ENCODE measurements around the gene SNAPC4.

The SNAPC4 gene

DNA sequence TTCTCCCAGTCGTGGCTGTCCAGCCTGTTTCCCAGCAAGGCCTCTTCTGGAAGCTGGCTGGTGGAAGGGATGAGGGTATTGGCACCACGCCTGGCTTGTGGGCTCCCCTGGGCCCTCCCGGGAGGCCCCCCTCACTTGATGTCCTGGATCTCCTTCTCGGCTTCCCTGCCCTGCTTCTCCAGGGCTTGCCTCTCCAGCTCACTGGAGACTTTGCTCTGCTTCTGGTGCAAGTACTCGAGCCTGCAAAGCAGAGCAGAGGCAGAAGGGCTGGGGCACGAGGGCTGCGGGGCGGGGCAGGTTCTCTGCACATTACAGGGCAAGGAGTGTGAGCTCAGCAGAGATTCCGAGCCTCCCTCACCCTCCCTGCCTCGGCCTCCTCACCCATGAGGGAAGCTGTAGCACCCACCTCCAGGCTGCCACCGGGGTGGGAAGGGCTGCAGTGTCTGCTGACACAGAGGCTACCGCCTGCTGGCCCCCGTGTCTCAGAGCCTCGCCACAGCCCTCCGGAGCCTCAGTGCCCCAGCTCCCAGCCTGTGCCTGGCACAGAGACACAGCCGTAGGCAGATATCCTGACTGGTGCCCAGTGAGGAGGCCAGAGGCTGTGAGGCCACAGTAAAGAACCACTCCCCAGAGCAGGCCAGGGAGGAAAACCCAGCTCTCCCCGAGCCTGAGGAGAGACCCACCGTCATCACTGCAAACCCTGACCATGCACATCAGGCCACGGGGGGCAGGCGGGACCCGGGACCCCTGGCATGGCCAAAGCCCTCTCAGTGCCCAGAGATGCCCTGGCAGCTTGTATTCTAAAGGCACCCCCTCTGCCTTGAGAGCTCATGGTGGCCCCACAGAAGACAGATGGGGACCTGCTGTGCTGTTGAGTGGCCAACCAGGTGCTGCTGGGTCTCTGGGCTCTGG is 7.2 kb downstream of the SNAPC4 start:
- DNase-seq, result no peak

DNA sequence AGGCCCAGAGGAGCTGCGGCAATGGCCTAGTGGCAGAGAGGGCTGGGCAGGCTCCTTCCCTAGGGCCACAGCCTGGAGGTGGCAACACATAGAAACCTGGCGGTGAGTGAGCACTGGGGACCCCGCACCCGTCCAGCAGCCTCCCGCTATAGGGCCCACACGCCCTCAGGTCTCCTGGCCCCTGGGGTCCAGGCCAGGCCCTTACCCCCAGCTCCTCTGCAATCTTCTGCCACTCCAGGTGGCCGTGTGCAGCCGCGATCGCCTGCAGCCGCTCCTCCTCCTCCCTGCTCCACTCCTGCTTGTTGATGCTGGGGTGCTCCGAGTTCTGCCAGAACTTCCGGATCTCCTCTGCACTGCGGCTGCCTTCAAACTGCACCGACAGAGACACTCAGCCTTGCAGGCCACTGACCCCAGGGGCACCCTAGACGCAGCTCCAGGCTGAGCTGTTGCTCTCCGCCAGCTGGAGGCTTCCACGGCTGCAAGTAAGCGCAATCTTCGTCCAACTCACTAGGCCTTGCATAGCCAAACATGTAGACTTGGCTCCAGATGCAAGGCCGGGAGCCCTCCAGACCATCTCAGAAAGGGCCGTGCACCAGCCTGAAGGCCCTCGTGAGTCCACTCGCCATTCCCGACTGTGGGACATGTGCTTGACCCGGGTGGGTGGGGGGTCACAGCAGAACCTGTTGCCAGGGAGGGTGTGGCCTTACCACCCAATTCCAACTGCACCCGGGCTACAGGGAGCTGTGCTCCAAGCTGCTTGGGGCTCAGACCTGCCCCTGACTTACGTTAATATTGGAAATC is 8.0 kb downstream of the SNAPC4 start:
- no peak for DNase-seq

DNA sequence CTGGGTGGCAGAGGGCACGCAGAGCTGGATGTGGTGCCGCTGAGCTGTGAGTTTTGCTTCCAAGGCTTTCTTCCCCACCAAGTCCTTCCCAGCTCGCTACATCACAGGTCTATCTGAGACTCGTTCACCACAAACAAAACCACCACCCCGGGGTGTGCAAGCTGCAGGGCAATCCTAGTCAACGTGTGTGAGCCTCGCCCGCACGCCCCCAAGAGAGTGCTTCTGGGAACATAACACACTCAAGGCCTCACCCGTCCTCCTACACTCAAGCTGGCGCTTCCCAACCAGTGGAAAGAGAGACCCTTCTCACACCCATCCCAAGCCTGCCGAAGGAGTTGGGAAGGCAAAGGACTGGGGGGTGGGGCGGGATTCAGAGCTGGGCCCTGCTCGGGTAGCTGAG is 10.6 kb downstream of the SNAPC4 start:
- DNase-seq, result no peak

DNA sequence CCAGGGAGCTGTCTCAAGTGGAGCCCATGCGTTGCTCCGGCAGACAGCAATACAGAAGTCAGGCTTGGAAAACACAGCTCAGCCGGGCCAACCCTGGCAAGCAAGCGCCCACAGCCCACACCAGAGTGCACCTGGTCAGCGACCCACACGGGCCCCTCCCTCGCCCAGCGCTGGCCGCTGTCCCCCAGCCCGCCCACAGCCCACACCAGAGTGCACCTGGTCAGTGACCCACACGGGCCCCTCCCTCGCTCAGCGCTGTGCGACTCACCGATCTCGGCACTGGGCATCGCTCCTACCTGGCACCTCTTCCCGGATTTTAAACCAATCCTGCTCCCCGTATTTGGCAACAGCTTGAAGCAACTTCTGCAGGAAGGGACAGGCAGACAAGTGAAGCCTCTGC is 12.8 kb downstream of the SNAPC4 start:
- DNase-seq, result no peak

DNA sequence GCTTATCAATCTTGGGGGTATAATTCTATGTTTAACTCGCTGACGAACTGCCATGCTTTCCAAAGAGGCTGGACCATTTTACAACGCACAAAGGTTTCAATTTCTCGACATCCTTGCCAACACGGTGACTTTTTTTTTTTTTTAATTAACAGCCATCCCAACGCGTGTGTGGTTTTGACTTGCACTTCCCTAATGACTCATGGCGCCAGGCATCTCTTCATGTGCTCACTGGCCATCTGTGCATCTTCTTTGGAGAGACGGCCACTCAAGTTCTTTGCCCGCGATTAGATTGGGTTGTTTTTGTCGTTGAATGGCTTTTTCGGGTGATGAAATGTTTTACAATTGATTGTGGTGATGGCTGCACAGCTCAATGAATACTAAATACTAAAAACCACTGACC is 14.0 kb downstream of the SNAPC4 start:
- no peak for DNase-seq

DNA sequence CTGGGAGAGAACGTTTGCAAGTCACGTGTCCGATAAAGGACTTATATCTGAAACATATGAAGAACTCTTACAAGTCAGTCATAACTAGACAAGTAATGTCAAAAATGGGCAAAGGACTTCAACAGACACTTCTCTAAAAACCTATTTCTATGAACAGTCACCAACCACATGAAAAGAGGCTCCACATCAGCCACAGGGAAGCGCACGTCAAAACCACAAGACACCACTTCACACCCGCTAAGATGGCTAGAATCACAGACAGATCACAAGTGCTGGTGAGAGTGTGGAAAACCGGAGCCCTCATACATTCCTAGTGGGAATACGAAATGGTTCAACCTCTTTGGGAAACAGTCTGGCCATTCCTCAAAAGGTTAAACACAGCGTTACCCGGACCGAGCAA is 15.0 kb downstream of the SNAPC4 start:
- DNase-seq, result no peak

DNA sequence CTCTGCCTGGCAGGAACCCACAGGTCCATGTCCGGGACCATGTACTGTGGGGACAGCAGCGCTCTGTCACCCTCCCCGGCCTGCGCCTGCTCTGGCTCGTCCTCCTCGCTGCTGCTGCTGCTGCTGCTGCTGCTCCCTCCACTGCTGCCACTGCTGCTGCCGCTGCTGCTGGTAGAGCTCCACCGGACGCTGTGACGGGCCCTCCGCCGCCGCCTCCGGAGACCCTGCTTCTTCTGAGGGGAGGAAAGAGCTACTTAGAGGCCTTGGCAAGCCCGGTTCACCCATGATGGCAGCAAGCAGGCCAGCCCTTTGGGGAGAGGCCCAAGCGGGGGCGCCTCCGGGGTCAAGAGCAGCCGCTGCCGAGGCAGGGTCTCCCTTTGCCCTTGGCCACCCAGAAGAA is 16.5 kb downstream of the SNAPC4 start:
- no peak for DNase-seq

DNA sequence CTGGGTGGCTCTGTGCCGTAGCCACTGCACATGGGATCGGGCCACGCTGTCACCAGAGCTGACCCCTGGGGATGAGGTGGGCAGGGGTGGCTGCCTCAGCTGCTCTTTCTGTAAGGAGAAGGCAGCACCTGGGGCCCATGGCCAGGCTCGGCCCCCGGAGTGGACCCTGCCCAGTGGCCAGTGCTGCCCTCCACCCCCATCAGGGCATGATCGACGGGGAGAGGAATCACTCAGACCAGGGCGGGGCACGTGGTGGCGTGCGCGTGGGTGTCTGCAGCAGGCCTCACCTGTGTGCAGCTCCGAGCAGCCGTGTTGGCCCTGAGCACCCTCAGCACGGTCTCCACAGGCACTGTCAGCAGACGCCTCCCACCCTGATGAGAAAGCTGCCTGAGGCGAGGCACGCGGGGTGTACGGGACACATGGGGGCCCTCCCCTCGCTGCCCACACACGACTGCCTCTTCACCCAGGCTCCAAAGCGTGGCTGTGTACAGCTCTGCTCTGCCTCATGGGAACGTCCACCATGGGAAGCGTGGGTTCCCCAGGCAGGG is 17.9 kb downstream of the SNAPC4 start:
- DNase-seq, result no peak

DNA sequence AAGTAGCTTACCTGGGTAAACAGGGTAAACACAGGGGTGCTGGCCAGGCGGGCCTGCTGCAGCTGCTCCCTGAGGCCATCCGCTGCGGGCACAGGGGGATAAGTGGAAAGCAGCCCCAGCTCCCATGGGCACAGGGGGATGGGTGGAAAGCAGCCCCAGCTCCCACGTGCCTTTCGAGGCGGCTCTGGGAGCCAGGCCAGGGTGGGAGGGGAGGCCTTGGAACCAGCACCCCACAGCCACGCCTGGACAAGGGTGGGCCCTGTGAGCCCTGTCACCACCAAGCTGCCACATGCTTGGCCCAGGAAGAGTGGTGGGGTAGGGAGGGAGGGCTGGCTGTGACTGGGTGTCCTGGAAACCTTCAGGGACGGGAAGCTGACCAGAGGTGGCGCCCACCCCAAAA is 18.7 kb downstream of the SNAPC4 start:
- no peak for DNase-seq

DNA sequence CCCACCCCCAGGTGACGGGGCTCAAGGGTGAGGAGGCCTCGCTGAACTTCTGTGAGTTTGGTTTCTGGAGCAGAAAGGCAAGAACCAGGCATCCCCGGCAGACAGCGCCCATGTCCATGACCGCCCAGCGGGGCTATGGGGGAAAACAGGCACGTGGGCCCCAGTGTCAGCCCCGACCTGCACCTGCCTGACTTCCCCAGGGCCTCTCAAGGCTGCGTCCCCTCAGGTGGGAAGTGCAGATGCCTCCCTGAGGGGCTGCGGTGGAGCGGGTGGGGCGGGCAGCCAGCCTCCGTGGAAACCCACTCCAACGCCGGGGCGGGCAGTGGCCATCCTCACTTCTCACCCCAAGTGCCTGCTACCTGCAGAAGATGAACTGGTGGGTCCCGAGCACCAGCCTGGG is 19.6 kb downstream of the SNAPC4 start:
- DNase-seq, result no peak

DNA sequence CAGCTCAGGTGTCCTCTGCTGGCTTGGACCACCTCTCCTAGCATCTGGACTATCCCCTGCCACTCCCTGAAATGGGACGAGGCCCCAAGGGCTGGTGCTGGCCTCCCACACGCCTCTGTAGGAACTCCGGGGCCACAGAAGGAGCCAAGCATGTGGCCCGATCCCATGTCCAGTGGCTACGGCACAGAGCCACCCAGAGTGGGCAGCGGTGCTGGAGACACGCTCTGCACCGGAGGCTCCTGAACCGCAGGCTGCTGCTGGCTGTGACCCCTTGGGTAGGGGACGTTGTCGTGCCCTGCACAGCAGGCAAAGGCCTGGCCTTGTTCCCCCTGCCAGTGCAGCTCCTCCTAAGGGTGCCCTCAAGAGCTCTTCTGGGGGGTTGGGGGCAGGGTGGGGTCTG is 20.1 kb downstream of the SNAPC4 start:
- no peak for DNase-seq

DNA sequence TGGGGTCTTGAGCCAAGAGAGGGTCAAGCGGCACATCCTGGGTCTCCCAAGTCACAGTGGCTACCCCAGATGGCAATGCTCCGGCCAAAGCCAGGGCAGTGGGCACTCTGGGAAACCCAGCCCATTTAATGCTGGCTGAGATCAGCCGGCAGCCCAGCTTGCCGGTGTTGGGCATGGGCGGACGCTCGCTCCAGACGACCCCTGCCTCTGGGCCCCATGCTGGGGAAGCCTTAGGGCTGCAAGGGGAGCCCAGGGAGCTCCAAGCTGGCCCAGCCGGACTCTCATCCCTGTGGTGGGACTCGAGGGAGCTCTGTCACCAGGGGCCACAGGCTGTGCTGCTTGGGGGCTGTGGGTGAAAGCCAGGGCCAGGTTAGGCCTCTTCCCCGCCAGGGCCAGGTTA is 20.6 kb downstream of the SNAPC4 start:
- DNase-seq, result no peak

DNA sequence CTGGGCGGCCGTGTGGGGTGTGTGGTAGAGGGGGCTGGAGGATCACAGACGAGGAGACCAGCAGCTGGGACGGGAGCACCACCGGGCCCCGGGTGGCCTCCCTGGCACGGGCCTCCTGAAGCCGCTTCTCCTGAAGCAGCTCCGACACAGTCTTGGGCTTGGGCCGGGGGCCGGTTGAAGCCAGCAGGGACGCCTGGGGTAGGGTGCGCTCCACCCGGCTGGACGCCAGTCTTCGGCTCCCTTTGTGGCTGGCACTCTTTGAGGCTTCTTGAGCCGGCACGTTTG is 21.0 kb downstream of the SNAPC4 start:
- no peak for DNase-seq

DNA sequence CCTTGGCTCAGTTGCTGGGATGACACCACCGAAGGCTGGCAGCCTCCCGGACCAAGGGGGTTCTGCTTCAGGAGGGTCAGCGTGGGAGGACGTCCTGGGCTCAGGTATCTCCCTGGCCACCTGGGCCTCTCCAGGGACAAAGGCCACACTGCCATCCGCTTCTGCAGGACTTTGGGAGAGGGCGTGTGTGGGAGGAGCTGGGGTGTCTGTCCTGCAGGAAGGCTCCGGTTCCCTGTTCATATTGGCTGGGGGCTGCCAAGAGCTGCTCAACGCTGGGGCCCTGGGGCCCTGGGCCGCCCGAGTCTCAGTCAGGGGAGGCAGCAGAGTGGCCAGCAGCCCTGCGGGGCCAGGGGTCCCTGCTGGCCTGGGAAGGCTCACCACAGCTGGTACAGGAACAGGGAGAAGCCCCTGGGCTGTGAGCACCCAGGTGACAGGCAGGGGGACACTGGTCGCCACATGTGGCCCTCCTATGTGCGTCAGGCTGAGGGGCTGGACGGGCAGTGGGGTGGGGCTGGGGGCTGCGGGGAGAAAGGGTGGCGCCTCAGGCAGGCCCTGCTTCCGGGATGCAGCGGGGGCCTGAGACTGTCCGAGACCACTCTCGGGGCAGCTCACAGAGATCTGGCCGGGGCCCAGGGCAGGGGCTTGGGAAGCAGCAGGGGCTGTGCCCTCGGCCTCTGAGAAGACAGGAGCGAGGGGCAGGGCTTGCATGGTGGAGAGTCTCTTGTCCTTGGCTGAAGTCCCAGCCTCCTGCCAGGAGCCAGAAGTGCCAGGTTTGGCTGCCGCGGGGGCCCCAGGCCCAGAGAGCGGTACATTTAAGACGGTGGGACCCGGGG is 21.6 kb downstream of the SNAPC4 start:
- no peak for DNase-seq

DNA sequence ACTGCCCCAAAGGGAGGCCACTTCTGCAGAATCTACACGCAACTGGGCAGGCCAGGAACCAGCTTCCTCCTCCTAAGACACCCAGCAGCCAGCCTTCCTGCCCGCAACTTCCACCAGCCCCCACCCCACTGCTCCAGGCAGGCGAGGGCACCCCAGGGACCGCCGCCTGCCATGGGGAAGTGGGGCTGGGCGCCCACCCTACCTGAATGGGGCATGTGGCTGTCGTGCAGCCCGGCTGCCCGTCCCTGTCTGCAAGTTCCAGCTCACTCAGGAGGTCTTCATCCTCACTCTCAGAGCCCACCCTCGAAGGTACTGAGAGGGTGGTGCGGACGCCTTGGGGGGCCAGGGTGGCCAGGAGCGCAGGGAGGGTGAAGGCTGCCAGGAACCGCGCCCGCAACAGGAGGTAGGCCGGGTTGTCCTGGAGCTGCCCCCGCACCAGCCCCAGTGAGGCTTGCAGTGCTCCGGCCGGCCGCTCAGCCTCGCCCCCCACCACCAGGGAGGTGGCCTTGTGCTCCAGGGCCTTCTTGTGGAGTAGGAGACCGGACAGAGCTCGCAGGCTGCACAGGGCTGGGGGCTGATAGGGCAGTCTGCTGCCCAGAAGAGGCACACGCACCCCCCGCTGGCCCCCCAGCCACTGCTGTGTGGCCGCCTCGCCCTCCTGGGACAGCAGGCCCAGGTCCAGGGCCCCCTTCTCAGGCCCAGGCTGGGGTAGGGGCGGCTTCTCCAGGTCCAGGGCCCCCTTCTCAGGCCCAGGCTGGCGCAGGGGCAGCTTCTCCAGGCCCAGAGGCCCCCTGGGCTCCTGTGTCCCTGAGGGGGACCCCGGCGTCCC is 22.4 kb downstream of the SNAPC4 start:
- no peak for DNase-seq

DNA sequence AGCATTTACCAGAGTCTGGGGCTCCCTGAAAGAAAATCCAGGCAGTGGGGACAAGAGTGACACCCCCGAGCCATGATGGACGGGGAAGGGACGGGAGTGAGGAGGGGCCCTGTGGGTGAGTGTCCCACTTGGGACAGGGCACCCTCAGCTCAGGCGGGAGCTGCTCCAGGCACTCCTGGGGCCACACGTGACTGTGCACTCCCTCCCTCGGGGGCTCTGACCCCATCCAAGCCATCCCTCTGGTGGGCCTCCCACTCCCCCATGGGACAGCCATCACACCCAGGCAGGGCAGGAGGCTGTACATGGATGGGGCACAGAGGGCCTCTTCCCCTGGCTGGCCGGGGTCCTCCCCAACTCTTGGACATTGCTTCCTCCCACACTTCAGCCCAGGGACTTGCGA is 23.5 kb downstream of the SNAPC4 start:
- no peak for DNase-seq

DNA sequence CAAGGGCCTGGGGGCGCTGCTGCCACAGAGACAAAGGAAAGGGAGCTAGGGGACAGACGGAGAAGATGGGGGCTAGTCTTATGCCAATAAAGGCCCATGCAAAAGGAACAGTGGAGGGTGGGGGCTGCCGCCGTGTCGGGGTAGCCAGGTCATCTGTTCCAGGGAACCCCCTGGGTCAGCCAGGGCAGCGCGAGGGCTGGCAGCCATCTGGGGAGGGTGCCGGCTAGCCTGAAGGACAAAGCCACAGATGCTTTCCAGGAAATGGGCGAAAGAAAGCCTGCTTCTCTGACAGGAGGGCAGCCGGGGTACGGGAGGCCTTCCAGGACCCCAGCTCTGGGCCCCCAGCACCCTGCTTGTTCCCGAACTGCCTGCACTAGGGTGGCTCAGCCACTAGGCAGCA is 24.9 kb downstream of the SNAPC4 start:
- DNase-seq, result no peak

DNA sequence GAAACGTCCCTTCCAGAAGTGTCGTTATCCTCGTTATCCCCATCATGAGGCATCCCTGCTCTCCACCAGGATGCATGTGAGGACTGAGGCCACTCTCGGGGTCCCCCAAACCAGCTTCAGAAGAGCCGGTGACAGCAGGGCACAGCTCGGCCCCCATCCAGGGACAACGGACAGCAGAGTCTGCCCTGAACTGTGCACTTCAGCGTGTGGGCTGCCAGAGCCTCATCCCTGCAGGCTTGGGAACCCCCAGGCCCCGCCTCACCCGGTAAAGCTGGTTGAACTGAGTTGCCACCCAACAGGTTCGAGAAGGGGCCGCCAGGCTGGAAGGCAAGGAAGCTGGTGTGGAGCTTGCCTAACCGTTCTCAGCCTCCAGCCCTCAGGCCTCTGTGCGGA is 25.8 kb downstream of the SNAPC4 start:
- no peak for DNase-seq

DNA sequence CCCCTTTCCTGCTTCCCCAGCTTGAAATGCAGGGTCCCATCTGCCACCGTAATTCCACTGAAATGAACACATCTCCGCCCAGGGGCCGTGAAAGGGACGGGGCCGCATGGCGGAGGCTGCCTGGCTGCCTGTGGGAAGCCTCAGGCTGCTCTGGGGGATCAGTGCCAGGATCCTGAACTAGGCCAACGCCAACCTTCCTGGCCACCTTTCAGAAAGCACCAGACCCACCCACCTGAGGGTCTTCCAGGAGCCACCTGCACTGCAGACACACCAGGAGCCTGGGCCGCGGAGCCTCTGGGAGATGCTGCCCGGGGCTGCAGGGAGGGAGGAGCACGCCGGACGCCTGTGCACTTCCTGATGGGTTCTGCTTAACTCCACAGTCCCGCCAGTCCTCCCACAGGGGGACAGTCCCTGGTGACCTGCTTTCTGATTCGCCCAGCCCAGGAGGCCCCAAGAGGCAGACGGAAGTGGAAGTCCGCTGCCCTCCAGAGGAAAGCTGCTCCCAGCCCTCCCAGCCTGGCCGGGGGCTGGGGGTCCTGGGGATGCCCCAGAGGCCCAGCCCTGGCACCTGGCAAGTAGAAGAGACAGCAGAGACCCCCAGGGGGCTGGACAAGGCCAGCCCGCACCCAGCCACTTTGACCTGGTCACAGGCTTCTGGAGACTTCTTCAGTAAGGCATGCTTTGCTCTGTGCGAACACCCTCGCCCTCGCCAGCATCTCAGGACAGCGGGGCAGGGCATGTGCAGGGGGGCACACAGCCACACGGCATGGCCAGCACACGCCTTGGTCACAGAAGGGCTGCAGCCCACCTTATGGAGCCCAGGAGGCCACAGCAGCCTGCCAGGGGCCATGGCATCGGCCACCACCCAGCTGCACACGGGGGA is 26.4 kb downstream of the SNAPC4 start, which contains the start of gene CARD9:
Gene CARD9, minus strand, starts transcription at position 370 of the 883 bp plus-strand sequence. CDS start 1,591 bp downstream, outside the sequence.
- no peak for DNase-seq

DNA sequence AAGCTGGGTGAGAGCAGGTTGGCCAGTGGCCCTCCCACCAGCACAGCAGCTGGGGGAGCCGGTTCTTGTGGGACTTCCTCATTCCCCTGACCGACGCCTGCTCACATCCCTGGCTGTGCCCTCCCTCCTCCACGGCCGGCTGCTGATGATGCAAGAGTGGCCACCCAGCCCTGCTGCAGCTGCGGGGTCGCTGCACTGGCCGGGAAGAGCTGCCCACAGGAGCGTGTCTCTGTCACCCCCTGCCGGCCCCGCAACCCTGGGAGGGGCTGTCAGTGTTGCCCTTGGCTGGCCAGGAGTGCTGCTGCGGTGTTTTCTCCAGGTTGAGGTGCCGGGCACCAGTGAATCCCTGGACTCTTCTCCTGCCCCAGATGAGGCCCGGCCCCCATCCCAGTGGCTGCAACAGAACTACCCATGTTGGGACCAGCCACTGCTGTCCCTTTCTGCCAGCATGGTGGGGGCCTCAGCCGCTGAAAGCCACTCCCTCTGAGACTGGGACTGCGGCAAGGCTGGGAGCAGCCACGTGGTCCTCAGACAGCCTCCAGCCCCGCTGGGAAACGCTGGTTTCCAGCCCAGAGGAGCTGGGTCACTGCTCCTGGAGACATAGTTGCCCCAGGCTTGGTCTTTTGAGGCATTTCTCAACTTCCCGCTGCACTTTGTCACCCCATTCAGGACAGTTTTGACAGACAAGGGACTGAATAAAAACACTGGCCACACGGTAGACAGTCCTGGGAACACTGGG is 27.2 kb downstream of the SNAPC4 start:
- no peak for DNase-seq
